CD4-positive, alpha-beta T cell treated with Interleukin-15 for 1 hour (primary cell): Measurements from ENCODE around the gene LRP2BP.

ENCODE experiments used
- DNase-seq: peaks from one replicate; pipeline ENCODE4 v3.0.0-alpha.2; 2020

The LRP2BP gene

DNA sequence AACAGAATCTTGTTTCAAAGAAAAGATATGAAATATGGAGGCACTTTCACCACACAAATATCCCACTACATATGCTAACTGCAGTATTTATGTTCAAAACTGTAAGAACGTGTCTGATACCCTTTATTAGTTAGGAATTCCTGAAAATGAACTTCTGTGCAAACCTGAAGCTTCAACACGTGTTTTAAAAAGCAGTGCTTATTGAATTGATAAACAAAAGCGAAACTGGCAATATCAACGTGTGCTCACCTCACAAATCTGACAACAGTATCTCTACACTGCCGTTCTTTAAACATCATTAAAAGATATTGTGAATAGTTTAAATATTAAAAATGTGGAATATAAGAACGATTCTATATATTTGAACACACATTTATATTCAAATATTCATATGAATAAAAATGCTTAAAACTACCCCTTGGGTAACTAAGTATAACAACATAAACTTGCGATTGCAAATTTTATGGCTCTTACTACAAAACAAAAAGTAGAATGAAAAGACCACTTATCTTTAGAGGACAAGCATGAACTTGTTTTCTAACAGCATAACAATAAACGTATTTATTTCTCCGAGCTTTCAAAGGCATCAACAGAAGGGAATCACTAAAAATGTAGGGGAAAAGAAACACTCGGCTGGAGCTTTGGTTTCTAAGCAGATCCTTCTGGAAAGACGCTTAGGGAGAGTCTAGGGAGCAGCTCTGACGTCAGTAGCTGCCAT is at the start of gene LRP2BP:
Gene LRP2BP (minus strand): TSS at position 687 of the 718 bp plus-strand sequence. CDS start 17,738 bp downstream, outside the sequence.
- DNase-seq = no peak

DNA sequence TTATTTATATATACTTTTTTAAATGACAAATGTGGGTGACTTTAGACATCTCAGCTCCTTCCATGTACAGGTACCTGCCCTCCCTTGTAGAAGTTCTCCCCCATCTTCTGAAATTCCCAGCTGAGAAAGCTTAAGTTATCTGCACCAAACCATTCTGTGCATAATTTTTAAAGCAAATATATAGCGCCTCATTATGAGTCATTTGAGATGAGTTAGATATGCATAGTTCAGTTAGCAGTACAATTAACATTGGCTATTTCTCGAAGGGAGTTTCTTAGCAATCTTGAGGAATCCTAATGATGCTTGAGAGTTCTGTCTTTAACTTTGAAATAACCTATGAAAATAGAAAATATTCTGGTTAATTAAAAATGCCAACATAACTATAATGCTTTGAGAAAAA is 49.5 kb upstream of the LRP2BP start:
- DNase-seq = no peak

DNA sequence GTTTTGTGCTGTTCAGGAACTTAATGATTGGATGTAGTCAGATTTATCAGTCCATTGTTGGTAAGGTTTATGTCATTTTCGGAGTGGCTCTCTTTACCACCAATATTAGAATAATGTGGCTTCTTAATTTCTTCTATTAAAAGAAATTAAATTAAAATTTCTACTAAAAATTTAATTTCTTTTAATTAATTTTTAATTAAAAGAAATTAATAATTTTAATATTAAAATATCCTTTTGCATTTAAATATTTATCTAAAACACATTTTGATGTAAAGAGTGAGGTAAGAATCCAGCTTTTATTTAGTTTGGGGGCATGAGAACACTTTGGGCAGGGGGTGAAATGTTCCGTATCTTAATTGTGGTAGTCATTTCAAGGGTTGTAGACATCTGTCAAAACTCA is 45.8 kb upstream of the LRP2BP start:
- DNase-seq = no peak

DNA sequence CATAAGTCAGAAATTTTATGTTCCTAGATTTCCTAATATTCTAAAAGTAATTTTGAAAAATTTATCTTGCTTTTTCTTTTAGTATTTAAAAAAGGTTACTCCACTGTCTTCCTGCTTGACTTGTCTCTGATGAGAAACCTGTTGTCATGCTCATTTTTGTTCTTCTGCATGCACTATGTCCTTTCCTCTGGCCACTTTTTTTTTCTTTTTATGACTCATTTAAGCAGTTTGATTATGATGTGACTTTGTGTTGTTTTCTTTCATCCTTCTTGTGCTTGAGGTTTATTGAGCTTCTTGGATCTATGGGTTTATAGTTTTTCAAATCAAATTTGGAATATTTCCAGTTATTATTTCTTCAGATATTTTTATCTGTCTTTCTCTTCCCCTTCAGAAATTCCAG is 42.1 kb upstream of the LRP2BP start:
- no peak for DNase-seq

DNA sequence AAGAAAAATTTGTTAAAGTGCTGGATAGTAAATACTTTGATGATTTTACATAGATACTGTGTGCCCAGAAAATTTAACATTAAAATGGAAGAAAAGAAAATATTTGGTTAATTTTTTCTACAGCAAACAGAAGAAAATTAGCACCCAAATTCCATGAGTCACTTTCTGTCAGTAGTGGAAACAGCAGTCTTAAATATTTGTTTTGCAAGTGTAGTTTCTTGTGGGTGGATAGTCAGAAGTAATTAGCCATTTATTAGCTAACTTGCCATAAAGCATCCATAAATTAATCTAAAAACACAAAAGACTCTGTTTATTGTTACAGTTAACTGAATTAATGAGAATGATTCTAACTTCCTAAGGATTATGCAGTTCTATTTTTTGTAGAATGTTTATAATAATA is 39.7 kb upstream of the LRP2BP start:
- no peak for DNase-seq

DNA sequence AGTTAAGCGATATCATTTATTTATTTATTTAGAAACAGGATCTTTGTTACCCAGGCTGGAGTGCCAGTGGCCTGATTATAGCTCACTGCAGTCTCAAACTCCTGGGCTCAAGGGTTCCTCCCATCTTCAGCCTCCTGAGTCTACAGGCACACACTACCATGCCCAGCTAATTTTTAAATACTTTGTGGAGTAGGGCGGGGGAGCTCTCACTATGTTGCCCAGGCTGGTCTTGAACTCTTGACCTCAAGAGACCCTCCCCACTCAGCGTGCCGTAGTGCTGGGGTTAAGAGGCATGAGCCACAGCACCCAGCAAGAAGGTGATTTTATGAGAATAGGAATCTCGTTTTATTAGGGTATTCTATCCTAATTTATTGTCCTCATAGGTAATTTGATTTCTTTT is 33.9 kb upstream of the LRP2BP start:
- no peak for DNase-seq

DNA sequence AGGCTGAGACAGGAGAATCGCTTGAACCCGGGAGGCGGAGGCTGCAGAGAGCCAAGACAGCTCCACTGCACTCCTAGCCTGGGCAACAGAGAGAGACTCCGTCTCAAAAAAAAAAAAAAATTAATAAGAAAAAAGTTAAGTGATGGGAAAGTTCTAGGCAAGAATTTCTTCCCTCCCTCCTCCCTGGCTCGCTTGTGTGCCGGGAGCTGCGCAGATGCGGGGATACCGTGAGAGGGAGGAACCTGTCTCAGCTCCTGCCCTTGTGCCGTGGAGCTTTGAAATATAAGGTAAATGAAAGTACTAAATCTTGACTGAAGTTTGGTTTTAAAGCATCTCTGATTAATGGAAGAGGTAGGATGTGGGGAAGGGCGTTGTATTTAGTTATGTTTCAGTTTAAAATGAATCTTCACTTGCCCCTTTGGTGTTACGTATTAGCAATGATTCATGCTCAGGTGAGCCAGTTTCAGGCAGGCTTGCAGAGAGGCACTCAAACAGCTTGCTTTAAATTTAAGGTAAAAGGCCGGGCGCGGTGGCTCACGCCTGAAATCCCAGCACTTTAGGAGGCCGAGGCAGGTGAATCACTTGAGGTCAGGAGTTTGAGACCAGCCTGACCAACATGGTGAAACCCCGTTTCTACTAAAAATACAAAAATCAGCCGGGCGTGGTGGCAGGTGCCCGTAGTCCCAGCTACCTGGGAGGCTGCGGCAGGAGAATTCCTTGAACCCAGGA is 31.4 kb upstream of the LRP2BP start:
- no peak for DNase-seq

DNA sequence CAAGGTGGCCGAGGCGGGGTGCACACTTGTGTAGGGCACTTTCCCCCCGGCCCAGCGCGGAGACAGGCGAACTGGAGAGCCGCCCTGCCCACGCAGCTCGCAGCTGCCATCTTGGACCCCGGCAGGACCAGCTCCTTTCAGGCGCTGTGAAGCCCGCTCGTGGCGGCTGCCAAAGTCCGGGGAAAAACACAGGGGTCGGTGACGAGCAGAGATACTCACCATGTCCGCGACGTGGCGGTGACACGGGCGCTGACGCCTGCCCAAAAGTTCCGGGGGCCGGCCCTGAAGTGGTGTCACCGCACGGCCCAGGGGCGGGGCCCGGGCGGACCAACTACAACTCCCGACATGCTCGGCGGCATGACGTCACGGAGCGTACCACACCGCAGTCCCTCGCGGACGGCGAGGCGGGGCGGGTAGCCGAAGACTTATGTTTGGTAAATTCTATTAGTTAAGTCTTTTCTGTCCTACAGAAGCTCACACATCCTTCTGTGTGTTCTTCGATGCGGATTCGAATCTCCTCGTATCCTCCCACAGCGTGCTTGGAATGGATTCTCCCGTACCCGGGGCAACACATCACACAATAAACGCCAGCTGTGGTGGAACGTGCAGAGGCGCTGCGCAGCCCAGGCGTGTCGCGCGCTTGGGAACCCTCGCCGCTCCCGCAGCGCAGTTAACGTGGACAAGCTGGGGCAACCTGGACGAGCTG is 30.1 kb upstream of the LRP2BP start, which contains the start of gene UFSP2:
Gene UFSP2 (minus strand): TSS at position 318 of the 706 bp plus-strand sequence. CDS start 96 bp downstream, at position 222.
- DNase-seq = peak; percentile 90

DNA sequence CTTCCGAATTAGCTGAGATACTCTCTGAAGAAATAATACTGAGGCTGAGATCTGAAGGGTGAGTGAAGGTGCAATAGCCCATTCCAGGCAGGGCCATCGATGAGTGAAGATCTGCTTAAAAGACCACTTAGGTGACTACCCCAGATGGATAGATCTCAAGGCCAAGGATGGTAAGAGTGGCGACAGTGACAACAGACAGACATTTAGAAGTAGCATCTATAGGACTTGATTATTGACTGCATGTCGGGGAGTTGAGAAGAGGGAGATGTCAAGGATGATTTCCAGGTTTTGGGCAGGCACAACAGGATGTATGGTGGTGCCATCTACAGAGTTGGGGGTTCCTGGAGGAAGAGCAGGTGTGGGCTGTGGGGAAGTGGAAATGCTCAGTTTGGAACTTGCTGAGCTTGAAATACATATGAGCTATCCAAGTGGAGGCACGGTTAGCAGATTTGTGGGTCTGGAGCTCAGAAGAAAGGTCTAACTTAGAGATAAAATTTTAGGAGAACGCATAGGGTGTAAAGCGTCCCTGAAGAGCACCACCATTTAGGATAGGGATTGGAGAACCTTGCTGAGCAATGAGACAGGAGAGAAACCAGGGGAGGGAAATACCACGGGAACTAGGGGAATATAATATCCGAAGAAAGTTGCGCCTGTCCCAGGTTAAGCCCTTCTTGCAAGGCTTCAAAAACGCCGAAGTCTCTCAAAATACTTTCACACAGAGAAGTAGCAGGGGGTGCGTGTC is 29.4 kb upstream of the LRP2BP start:
- DNase-seq = no peak

DNA sequence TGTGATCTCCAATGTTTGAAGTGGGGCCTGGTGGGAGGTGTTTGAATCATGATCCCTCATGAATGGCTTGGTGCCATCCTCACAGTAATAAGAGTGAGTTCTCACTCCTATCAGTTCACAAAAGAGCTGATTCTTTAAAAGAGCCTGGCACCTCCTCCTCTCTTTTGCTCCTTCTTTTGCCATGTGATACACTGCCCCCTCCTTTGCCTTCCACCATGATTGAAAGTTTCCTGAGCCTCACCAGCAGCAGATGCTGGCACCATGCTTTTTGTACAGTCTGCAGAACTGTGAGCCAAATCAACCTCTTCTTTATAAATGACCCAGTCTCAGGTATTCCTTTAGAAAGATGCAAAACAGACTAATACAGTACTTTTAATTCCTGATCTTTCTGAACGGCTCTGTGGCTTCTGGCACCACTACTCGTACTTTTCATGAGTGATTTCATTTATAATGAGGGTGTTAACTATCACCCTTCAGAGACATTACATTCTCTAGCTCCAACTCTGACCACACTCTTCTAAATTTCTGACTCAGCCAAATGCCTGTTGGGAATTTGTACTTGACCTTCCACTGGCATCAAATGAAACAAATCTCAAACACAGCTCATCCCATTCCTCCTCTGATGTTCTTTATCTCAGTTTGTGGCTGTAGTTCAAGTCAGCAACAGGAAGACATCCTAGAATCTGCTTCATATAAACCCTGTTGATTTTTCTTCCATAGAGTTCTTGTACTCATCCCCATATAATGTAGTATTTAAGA is 25.8 kb upstream of the LRP2BP start:
- no peak for DNase-seq

DNA sequence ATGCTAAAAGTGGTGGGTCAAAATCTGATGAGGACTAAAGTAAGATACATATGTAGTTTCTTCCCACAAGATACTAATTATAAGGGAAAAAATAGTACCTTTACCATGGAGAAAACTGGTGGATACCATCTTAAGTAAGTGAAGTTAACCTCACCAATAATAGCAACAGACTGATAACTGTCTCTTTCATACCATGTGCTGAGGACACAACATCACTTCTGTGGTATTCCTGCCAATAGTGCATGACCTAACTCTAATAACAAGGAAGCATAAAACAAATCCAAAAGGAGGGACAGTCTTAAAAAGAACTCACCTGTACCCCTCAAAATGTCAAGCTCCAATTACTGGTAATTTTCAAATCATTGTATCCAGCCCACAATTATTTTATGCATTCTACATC is 21.2 kb upstream of the LRP2BP start:
- no peak for DNase-seq

DNA sequence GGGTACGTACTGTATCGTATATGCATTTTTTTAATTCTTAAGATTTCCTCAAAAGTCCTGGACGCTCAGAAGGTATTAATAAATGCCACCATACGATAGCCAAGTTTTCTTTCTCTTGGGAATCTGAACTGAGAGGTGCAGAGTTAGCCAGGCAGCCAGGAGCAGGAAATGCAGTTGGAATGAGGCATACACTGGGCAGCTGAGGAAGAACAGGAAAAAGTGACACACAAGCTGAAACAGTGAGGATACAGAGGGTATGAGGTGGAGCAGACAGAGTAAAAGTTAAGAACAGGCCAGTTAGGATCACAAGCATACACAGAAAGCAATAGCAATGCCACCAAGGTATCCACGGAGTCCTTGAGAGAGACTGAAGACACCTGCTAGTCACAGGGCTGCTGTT is 16.7 kb upstream of the LRP2BP start:
- no peak for DNase-seq

DNA sequence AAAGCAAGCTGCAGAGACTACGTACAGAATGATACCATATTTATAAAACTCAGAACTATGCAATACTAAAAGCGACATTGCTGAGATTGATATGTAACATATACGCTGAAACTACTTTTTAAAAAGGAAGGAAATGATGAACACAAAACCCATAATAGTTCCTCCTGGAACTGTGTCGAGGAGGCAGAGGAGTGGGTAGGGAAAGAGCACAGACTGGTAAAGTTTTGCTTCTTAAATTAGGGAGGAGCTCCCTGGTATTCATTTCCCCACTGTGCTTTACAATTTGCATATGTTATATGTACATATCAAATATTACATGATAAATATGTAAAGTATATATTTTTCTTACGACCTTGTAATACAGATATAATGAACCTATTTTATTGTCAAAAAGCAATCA is 16.1 kb upstream of the LRP2BP start:
- DNase-seq = no peak

DNA sequence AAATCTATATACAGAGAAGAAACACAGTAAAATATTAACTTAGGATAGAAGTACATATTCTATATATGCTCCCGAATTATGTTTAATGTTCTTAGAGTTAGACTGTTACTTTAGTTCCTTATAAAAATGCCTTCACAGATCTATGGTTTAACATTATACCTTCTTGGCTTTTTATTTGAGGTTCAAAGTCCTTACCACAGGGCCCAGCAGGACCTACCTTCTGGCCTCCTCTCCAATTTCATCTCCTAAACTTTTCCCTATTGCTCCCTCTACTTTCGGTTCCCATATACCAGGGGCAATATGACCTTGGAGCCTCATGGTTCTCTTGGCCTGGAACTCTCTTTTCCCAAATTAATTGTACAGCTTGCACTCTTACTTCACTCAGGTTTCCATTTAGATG is 12.7 kb upstream of the LRP2BP start:
- no peak for DNase-seq

DNA sequence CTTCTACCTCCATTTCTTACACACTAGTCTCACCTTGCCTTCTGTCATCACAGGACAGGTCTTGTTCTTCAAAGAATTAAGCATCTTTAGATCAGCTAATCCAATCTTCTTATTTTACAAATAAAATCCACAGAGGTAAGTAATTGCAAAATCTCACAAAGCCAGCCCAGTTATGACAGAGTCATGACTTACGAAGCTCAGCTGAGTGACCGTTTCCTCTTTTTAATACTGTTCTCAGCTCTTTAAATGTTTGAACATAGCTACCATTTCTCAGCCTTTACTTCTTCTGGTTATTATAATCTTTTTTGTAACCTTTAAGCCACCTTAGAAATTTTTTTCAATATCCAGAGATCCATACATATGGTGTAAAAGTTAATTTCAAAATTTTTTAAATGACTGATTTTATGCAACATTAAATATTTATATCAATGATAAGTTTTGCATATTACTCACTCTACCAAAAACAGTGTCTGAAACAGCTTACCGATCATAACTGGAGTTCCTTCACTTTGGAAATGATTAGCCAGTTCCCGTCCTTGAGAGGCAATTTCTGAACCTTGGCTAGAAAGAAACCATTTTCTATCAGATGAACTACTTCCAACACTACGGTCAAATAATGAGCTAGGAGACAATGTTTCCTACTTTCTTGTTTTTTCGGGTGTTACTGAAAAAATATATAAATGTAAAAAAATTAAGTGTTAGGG is 9.7 kb upstream of the LRP2BP start:
- no peak for DNase-seq

DNA sequence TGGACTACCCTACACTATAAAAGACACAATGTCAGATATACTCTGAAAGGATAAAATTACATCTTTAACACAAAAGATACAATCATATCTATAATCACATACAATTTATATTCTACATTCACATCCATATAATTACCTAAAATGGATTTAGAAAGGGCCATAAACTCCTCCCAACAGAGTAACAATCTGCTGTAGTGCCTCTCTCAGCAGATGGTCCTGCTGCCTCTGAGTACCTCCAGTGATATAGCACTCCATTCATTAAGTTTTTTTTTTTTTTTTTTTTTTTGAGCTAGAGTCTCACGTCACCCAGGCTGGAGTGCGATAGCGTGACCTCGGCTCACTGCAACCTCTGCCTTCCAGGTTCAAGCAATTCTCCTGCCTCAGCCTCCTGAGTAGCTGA is 8.3 kb upstream of the LRP2BP start:
- DNase-seq = no peak

DNA sequence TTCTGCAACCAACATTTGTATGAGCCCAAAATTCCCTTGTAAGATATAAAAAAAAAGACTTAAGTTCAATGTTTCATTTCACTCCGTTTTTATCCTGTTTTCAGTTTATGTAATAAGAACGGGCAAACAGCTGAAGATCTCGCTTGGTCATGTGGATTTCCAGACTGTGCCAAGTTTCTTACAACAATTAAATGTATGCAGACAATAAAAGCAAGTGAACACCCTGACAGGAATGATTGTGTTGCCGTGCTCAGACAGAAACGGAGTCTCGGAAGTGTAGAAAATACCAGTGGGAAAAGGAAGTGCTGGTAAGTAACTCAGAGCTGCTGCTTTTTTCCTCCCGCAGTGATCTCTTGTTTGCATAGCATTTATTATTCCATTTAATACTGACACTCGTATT is 3.7 kb upstream of the LRP2BP start:
- no peak for DNase-seq

DNA sequence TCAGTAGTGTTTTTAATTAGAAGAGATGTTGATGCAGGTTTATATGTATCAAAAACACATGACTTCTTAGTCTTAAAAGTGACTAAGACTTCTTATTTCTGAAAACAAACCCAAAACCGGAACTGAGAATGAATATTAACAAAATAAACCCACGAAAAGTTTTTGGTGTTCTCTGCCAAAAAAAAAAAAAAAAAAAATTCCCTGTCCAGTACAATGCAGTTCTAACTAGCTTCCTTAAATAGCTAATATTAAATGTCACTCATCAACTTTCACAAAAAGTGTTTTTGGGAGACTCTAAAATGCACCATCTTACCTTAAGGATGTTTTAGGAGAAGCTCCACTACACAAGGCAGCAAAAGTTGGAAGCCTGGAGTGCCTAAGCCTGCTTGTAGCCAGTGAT is 2.9 kb upstream of the LRP2BP start:
- no peak for DNase-seq

DNA sequence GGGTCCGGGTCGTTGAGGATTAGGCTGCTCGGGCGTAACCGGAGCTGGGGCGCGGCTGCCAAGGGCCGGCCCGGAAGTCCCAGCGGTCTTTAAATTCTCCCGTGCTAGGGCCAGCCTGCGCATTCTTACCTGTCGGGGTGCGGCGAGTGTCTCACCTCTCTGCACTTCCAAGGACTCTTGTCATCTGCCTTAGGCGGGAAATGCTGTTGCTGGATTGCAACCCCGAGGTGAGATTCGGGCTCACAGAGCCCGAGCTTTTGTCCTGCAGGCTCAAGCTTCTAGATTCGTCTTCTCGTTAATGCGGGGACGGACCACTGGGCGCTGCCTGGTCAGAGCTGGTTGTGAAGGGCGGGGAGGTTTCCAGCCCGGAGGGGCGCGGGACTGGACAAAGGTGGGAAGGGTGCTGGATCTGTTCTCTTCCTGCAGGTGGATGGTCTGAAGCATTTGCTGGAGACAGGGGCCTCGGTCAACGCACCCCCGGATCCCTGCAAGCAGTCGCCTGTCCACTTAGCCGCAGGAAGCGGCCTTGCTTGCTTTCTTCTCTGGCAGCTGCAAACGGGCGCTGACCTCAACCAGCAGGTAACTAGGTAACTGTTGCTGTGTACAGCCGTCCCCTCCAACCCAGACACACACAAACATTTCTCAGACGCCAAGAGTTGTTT is 1.1 kb upstream of the LRP2BP start, which contains the start of gene ANKRD37:
Gene ANKRD37 (plus strand): TSS at position 118 of the 662 bp plus-strand sequence. CDS start 83 bp downstream, at position 201.
- no peak for DNase-seq

DNA sequence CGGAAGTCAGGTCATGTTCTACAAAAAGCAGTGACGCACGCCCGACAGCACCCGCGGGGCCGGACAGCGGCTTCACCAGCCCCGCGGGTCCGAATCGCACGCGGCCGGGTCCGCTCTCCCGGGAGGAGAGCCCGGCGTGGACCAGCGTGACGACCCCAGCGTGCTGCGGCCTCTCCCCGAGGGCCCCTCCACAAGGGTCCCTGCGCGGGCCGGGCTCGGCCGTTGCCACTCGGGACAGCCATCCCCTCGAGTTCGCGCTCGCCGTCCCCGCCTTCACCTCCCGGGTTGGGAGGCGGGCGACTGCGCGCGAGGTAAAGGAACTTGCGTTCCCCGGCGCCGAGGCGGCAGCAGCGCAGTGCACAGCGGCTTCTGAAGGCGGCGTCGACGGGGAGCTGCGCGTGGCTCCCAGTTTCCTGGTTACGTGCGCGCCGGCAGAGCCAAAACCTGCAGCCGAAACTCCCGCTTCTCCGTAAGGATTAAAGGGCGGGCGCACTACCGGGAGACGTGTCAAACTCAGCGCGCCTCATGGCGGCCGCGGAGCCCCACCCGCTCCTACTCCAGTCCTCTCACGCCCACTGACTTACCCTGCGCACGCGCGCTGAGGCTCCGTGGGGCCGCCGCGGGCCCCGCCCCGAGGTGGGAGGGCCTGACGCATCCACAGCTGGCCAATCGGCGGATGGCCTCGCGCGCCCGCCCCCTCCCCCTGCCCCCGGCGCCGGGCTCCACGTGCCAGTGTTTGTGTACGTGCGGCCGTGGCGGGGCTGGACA is 416 bp upstream of the LRP2BP start:
- DNase-seq = peak; percentile 97
